ENCODE results near the gene DOCK2. TPM values are rescaled to one million over a fixed set of nuclear protein-coding genes. Genes with fewer than 3 reads are reported as not detected.
"Not testable (repeated sequence)": the region's sequence is repeated elsewhere in the genome, so short reads cannot be mapped to it uniquely, and the experiment has no call there.

DOCK2 gene
- total RNA-seq, 1 donor from 2014 or later: 49.4 TPM

DNA sequence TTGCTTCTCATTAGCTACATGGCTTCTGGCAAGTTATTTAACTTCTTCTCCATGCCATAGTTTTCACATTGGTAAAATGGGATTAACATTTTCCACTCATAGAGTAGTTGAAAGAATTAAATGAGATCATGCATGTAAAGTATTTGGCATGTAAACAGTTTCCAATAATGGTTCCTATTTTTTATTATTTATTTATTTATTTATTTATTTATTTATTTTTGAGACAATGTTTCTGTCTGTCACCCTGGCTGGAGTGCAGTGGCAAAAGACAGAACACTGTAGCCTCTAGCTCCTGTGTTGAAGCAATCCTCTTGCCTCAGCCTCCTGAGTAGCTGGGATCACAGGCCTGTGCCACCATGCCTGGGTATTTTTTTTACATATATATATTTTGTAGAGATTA lies 117.7 kb downstream of the DOCK2 start:
- DNase-seq (ENCODE audit: low spot score): no peak

DNA sequence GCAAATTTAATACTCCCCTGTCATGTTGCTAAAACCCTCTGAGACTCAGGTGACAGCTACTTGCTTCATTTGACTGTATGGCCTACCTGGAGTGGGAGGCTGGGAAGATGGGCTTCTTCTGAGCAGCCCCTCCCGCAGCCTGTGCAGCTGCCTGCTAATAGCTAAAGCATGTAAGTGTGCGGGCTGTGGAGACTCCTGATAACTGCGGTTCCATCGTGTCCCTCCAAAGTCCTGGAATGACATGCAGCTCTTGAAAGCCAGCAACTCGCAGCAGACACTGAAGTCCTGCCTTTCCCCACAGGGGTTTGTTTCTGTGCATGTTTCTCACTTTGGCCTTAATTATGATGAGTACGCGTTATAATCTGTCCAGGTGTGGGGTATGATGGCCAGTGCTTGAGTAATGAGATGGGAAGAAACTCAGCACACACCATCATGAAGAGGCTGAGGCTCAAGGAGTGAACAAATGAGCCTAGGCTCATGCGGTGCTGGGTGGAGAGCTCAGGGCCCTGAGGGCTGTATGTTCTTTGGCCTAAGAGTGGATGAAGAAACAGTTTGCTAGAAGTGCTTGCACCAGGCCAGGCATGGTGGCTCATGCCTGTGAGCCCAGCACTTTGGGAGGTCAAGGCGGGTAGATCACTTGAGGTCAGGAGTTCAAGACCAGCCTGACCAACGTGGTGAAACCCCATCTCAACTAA lies 119.1 kb downstream of the DOCK2 start:
- DNase-seq (ENCODE audit: low spot score): no peak

DNA sequence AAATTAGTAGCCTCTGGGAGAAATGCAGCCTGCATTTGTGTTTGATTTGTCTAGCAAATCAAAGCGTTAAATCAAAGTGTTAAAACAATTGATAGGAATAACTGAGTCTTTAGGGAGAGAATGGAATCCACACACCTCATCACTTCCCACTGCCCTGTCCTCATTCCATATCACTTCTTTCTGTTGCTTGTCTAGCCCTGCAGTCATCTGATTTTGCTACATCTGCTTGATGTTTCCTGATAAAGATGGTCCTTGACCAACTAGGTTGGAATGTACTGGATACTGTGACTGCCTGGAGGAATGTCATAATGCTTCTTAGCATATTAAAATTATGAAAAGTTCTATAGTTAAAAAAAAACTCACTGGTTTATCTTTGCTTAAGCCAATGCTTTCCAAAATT lies 119.9 kb downstream of the DOCK2 start:
- no peak for DNase-seq (ENCODE audit: low spot score)

DNA sequence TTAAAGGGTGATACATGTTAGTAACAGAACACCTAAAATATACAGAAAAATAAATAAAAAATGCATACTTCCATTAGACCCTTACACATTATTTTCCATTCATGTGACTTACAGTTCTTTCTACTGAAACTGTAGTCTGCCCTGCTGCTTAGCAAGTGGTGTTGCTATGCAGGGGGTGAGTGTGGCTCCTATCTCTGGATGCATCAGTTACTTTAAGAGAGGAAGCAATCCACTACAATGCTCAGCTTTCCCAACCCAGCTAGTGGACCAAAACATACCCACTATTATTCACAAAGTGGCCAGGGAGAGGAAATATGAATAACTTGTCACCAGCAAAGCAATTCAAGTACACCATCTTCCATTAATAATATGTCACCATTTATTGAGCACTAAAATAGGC lies 121.8 kb downstream of the DOCK2 start:
- no peak for DNase-seq (ENCODE audit: low spot score)

DNA sequence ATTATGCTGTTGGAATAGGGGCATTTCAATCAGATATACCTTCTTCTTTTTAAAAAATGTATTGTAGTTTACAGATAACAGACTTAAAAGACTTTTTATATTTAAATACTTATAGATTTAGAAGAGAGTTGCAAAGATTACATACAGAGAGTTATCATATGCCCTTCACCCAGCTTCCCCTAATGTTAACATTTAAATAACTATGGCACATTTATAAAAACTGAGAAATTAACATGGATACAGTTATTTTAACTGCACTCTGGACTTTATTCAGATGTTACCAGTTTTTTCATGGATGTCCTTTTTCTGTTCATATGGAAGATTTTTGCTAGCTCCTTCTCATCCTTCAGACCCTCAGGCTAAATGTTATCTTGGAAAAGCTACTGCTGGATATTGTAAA lies 123.2 kb downstream of the DOCK2 start:
- DNase-seq (ENCODE audit: low spot score): no peak

DNA sequence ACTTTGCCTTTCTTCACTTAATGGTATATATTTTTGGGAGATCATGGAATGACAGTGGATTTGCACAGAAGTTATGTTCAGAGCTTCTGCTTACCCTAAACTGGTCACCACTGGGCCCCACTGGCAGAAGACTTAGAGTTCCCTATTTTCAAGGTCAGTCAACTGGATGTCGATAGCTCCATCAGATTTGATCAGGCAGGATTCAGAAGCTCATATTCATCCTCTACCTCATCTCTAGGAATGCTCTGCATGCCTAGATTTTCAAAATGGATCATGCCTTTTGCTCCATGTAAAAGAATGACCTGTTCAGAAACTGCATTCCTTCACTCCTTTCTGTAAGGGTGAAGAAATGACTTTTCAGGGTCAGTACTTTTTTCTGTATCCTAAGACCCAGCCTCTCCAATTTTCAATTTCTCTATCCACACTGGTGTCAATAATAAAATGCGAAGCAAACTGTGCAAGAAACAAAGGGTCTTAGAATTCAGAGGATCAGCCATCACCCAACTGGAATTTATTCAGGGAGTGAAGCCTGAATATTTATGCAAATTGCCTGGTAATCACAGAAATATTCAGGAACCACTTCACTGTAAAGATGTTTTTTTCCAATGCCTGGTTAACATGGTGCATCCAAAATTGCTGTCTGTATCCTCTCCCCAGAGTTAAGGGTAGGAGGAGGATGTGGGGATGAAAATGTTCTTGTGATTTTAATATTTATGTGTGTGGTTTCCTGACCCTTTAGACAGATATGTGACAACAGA lies 125.4 kb downstream of the DOCK2 start:
- no peak for DNase-seq (ENCODE audit: low spot score)

DNA sequence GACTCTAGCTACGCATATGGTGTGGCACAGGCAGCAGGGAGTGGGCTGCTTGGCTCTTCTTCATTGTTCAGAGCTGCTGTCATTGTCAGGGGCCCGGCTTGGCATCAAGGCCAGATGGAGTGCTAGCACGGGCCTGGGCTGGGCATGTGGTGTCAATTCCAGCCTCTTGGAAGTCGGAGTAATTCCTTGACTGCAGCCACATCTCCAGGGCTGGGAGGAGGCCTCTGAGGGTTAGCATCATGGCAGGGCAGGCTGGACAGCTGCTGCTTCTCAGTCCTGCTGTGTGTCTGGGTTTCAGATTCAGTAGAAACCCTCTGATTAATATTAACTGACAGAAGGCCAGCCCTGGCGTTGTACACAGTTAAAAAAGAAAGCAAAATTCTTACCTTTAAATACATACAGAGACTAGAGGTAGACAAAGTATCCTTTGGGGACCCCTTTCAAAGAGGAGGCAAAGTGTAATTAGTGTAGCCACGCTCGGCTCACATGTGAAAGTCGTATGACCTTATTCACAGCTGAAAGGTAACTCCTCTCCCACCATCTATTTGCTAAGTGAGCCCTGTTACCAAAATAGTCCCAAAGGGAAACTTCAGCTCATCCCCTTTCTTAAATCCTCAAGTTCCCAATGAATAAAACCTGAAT lies 126.4 kb downstream of the DOCK2 start:
- DNase-seq (ENCODE audit: low spot score): no peak

DNA sequence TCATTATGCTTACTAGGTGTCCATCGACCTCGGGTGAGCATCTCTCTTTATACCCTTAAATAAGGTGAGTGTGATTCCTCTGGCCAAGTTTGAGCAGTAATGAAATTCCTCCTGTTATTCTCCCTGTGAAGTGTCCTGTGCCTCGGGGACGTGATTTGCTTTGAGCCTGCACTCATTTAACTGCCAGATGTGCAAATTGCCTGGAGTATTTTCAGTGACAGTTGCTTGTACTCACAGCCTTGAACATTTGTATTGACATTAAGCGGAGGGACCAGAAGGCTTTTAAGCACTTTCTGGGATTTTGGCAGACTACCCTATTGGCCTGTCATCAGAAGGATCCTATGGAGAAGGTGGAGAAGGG lies 126.9 kb downstream of the DOCK2 start:
- DNase-seq (ENCODE audit: low spot score): no peak

DNA sequence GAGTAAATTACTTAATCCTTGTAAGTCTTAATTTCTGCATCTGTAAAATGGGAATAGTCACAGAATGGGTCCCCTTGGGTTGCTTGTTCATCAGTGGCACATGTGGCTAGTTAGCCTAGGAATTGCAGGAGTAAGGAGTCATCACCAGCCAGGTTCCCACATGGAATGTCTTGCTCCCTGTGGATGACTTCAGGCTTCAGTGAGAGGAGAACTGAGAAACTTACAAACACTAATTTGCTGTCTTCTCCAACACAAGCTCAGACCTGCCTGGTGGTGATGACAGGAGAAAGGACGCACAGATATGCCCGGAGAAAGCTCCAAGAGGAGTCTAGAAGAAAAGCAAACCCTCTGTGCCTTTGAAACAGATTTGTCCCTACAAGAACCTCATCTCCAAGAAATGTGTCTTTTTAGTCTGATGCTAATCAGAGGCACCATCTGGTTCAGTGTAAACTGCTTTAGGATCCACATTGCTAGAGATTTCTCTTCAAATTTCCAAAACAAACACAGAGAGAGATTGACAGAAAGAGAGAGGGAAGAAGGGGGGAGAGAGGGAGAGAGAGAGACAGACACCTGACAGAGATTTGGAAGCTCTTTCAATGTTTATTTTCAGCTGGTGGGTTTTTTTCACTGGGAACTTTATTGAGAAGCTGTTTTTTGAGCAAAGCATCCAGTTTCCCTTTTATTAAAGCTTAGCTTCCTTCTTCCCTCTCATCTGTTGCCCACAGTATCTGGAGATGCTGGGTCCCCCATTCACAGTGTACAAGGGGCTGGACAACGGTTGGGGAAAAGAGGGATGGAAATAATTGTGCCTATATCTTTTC lies 128.3 kb downstream of the DOCK2 start:
- no peak for DNase-seq (ENCODE audit: low spot score)

DNA sequence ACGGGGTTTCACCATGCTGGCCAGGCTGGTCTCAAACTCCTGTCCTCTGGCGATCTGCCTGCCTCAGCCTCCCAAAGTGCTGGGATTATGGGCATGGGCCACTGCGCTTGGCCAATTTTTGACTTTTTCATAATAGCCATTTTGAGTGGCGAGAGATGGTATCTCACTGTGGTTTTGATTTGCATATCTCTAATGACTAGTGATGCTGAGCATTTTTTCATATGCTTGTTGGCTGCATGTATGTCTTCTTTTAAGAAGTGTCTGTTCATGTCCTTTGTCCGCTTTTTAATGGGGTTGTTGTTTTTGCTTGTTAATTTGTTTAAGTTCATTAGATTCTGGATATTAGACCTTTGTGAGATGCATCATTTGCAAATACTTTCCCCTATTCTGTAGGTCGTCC lies 129.9 kb downstream of the DOCK2 start:
- not testable (repeated sequence) for DNase-seq (ENCODE audit: low spot score)

DNA sequence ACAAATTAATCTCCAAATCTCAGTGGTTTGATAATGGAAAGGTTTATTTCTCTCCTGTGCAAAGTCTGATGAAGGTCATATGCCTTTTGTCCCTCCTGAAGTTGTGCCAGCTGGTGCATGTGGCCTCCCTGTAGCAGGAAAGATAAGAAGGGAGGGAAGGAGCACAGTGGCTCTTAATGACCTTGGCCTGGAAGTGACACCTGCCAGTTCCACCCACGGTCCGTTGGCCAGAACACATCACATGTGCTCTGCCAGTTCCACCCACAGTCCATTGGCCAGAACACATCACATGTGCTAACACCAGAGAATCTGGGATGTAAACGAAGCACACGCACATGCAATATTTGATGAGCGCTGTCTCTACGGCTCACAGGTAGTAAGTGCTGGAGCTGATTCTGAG lies 130.9 kb downstream of the DOCK2 start:
- no peak for DNase-seq (ENCODE audit: low spot score)

DNA sequence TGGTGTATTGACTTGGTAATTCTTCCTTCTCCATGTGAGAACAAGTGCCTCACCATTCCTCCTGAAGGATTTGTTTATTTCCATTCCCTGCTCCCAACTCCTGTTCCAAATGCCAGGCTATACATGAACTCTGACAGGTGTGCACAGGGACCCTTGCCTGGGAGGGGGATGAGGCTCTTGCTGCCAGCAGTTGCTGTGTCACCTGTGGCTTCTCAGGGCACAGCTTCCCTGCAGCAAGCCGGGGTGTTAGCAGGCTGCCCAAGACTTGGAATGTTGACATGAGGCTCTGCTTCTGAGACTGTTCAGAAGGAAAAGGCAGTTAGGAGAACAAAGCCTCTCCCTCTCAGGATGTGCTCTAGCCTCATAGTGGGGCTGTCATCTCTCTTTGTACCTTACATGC lies 131.3 kb downstream of the DOCK2 start:
- DNase-seq (ENCODE audit: low spot score): no peak

DNA sequence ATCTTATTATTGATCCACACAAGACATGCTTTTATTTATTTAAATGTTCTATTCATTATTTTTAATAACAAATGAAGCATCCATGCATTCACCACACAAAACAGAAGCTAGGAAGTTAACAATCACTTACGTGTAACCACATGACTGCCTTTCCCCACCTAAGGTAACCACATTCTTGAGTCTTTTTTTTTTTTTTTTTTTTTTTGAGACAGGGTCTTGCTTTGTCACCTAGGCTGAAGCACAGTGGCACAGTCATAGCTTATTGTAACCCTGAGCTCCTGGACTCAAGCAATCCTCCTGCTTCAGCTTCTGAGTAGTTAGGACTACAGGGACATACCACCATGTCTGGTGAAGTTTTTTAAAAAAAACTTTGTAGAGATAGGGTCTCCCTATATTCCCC lies 133.0 kb downstream of the DOCK2 start:
- DNase-seq (ENCODE audit: low spot score): no peak

DNA sequence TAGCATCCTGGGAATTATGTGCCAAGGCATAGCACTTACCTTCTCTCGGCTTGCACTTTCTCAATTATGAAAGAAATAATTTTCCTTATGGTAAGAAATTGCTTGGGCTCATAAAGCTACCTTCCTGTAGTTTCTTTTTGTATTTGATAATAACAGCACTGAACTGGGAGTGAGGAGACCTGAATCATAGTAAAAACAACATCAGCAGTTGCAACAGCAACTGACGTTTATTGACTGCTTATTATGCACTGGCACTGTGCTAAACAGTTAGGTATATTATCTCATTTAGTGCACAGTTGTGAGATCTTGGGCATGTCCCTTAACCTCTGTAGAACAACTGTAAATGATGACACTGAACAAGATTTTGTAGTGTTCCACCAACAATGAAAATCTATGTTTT lies 135.2 kb downstream of the DOCK2 start:
- no peak for DNase-seq (ENCODE audit: low spot score)

DNA sequence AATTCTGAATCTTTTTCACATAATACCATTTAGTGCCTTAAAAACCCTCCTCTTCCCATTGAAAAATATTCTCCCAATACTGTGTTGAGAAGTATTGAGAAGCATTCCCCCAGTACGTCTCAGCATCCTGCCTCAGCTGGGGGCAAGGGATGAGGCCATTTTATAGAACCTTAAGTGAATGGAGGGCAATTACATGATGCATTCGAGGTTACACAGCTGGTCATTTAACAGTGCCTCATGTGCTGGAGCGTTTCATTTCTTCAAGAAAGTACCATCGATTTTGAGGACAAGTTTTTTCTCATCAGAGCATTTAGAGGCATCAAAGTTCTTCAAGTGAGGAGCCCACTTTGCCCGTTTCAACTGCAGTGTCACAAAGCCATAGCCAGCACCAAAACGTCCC lies 135.6 kb downstream of the DOCK2 start:
- DNase-seq (ENCODE audit: low spot score): no peak

DNA sequence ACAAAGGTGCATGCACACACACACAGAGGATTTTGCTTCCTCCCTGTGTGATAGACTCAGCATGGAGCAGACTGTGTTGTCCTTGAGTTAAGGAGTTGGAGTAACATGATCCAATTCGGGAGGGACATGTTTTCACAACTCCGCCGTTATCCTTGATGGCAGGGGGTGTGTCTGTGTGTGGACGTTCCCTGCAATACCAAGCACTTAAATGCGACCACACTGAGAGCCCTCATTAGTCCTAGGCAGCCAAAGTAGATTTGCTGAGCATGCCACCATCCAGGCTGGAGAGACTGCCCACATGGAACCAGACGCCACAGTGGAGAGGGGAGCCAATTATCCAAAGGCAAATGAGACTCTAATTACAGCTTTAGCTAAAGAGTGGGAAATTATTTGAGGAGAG lies 140.1 kb downstream of the DOCK2 start:
- DNase-seq (ENCODE audit: low spot score): no peak

DNA sequence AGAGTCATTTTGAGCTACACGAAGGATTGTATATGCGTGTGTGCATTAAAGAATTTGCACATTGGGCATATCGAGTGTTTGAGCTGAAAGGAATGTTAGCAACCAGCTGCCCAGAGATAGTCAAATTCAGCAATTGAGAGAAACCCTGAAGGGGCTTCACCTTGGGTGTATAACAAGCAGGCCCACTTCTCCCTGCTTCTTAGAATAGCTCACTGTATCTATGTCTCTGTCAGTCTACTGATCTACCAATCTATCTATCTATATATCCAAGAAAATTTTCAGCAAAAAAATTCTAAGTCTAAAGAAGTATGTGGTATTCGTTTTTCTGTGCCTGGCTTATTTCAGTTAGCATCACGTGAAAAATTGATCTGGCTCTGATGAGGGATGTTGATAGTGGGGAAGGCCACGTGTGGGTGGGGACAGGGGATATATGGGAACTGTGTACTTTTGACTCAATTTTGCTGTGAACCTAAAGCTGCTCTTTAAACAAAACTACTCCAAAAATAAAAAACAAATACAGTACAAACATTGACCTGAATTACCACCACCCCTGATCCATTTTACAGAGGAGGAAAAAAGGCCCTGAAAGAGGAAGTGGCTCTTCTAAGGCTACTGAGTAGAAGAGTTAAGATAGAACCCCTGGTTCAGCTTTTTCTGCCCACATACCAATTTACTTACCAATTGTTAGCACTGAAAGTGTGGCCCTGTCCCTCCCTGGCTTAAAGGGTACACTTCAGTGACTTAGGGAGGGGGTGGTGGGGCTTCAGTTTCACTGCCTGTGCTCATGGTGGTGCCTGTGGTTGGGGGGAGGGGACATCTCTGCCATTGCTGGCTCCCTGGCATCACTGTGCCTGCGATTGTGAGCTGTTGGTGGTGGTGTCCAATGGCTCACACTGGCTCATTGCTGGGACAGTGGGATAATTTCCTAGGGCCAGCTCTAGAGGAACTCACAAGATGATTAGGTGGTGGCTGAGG lies 141.8 kb downstream of the DOCK2 start:
- DNase-seq (ENCODE audit: low spot score): no peak

DNA sequence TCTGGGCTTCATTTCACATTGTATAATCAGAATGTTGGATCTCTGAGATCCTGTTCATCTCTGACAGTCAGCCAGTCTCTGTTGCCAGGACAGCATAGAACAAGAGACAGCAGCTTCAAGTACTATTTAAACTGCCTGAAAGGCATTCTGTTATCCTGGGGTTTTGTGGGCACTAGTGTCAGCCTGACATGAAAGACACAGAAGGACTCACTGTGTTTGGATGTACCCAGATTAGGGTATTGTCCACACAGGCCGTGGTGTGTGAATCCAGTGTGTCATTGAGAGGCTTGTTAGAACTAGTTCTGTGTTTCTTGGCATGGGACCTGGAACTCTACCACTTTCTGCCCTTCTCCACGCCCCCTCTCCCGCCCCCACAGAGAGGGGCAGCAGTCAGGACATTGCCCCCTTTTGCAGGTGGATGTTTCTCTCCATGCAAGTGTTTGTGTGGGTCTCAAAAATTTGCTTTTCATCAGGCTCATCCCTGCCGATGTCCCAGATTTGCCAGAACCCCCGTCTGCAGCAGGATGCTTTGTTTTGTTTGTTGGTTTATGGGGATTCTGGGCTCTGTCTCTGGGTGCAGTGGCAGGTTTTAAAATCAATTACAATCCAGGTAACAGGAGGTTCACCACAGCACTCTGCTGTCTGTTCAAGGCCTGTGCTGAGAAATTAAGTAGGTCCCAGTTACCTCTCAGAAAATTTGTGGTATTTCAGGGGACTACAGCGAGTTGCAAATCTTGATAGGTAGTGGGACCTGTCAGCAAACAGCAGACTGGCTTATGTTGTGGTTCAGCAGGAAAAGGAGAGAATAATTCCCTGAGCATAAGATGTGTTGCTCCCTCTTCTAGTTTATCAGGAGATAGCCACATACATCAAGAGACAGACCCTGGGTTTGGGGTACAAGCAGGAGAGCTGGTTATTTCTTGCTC lies 144.6 kb downstream of the DOCK2 start:
- no peak for DNase-seq (ENCODE audit: low spot score)

Data from mesenteric fat pad (tissue), 1 donor.